ENCODE data around the gene ACSS2. TPM values are rescaled to one million over a fixed set of nuclear protein-coding genes. Genes with fewer than 3 reads are reported as not detected.

The ACSS2 gene
- polyA plus RNA-seq, 3 donors: 41.7 to 43.3 (median 42.3) TPM

GRCh38 chr20:34946661-34947060, 70.2 kb downstream of the ACSS2 start:
- no peak for DNase-seq

GRCh38 chr20:34947336-34947735, 70.9 kb downstream of the ACSS2 start:
- no peak for DNase-seq

- DNase-seq: no peak
These were observed 71.6 kb downstream of the ACSS2 start for GRCh38 chr20:34948030-34948429.

DNA sequence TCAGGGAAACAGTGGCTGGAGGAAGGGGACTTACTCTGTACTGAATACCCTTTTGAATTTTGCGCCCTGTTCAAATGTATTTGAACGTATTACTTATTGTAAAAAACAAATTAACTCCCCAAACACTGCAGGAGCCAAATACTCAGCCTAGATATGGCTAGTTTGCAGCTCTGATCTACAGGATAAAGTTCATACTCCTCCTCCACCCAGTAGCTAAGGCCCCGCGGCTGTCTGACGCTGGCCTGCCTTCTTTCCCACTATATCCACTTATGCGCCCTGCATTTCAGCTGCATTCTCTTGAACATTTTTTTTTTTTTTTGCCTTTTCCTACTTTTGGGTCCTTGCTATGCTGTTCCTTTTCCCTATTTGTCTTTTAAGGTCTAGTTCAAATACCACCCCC, 72.7 kb downstream of the ACSS2 start:
- no peak for DNase-seq

DNA sequence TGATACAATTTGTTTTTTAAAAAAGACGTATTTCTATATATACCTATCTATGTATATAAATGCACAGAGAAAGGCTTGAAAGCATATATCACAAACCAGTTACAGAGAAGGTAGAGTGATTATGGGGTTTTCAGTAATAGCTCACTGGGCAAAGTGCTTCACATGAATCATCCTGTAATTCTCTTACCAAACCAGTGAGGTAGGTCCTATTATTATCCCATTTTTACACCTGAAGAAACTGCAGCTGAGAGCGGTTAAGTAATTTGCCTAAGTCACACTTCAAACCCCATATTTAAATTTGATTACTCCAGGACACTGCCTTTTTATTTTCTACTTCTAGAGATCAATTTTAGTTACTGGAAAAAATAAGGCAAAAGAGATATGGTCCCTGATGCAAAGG, 74.8 kb downstream of the ACSS2 start:
- DNase-seq: no peak

- no peak for DNase-seq
These were observed 75.2 kb downstream of the ACSS2 start for GRCh38 chr20:34951652-34952051.

DNA sequence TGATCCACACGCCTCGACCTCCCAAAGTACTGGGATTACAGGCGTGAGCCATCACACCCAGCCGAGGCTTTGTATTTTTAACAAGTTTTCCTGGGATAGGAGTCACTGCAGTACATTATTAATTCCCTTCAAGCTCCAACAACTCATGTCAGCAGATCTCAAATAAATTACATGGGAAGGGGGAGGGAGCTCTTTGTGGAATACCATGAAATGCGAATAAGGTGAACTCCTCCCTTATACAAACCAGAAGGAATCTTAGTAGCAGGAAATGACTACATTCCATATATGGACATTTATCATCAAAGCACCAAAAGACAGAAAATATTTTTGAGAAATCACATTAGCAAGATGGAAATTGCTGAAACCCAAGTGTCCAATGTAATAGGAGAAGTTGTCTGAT, 76.3 kb downstream of the ACSS2 start:
- peak; percentile 77 for DNase-seq

- no peak for DNase-seq
These were observed 77.5 kb downstream of the ACSS2 start for GRCh38 chr20:34953960-34954359.

- DNase-seq: no peak
These were observed 78.5 kb downstream of the ACSS2 start for GRCh38 chr20:34954904-34955230.

GRCh38 chr20:34955231-34956040, 79.0 kb downstream of the ACSS2 start, which contains the start of the genes GSS and MYH7B:
Gene GSS, minus strand, starts transcription at chr20:34955806. Its CDS starts 3,954 bp downstream, at chr20:34951852.
Gene MYH7B, plus strand, starts transcription at chr20:34955868. Its CDS starts 22,138 bp downstream, at chr20:34978006.
- DNase-seq: peak; percentile 96

DNA sequence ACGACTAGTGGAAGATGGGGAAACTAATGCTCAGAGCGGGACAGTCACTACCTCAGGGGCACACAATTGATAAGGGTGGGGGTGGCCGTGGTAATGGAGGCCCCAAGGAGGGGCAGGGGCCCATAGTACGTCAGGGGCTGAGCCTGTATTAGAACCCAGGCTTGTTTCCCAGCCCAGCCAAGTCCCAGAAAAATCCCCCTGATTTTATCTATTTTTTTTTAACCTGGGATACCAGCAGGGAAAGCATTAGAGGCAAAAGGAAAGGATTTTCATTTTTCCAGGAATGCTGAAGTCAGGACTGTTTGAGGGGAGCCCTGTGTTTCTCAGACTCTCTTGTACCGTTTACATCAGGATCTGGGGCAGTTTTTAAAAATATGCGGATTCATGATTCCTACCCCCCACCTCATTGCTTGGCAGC, 79.6 kb downstream of the ACSS2 start:
- DNase-seq: no peak

- DNase-seq: peak; percentile 35
These were observed 80.5 kb downstream of the ACSS2 start for GRCh38 chr20:34956751-34957472.

DNA sequence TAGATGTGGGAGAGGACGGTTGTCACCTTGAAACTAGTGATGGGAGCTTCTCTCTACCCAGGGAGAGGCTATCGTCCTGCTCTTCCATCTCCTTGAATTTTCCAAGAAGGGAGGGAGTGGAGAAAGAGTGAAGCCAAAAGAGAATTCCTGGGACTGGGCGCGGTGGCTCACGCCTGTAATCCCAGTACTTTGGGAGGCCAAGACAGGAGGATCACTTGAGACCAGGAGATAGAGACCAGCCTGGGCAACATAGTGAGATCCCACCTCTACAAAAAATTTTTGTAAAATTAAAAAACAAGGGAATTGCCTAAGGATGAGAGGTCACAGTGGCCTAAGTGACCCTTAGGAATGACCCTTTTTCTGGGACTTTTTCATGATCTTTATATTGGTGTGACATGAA, 88.1 kb downstream of the ACSS2 start:
- no peak for DNase-seq

DNA sequence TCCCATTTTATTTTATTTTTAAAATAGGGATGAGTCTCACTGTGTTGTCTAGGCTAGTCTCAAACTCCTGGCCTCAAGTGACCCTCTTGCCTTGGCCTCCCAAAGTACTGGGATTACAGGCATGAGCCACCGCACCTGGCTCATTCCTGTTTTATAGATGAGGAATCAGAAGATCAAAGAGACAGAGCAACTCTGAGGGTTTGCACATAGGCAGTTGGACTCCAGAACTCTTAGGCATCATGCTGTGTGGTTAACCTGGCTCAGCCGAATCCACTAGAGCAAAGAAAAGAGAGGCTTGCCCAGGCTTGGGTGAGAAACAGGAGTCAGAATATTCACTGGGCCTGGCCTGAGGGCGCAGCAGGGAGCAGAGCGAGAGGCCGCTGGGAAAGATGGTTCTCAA, 88.6 kb downstream of the ACSS2 start:
- DNase-seq: no peak

- DNase-seq: no peak
These were observed 91.0 kb downstream of the ACSS2 start for GRCh38 chr20:34967421-34967820.

DNA sequence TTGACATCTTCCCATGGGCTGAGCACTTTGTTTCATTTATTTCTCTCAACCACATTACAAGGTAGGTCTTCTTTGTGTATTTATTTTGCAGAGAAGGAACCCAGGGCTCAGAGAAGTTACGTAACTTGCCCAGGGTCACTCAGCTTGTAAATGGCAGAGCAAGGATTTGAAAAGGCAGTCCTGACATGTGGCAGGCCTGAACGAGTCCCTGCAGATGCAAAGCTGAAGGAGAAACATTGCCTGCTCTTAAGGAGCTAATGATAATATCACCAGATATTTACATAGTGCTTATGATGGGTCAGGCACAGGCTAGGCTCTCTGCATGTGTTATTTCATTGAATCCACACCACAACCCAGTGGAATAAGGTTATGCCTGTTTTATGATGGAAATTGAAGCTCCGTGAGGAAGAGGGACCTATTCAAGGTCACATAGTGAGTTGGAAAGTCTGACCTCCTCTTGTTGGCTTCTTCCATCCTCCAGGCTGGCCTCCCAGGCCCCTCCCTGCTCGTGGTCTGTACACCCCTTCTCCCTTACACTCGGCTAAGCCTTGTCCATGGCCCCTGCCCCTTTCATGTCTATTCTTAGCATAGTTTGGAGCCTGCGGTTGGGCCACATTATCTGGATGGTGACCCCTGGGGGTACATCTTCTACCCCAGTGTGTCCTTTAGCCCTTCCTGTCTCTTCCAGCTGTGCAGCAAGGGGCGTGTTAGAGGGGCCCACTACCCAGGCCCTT, 91.8 kb downstream of the ACSS2 start:
- DNase-seq: no peak

DNA sequence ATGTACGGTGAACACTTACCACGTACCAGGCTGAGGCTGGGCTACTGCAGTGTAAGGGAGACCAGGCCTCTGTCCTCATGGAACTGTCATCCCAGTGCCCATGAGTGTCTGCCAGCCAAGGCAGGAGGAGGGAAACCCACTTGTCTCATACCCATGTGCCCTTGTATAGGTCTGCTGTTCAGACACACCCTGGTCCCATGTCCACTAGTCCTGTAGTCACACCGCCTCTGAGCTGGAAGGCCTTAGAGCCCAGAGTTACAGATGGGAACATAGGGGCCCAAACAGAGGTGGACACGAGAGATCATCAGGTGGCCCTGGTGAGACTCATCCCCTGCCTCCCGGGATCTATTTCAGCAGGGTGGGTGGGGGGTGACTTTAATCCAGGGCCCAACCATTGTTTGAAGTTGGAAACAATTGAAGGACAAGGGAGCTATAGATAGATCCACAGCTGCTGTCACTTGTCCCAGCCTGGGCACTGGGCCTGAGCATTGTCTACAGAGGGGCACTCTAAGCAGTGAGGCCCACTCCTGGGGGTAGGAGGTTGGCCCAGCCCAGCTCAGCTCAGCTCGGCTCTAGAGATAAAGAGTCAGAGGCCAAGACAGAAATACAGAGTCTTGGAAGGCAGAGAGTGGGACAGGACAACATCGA, 93.9 kb downstream of the ACSS2 start:
- no peak for DNase-seq

DNA sequence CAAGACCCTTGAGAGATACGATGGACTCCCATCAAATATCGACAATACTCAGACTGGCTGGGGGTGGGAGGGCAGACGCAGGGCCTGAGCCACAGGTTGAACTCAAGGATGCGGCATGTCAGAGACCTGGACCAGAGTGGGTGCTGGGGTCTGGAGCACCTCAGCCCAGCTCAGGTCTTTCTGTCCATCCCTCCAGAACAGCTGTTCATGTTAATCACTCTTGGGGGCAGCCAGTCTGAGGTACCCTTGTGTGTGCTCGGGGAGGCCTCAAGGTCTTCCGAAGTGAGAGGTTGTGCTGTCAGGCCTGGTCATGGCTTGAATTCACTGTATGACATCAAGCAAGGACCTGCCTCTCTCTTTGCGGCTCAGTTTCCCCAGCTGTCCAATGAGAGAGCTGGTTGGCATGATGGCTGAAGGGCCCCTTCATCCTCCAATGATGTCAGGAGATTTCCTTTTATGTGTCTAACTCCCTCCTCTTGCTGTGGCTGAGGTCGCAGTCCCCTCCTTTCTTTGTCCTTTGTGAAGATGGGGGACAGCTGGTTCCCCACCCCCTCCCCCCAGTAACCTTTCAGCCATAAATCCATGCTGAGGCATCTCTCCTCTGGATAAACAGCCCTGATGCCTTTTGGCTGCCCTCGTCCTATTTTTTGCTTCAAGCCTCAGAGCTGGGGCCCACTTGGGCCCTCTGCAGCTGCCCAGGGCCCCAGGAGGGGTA, 94.6 kb downstream of the ACSS2 start:
- DNase-seq: no peak

DNA sequence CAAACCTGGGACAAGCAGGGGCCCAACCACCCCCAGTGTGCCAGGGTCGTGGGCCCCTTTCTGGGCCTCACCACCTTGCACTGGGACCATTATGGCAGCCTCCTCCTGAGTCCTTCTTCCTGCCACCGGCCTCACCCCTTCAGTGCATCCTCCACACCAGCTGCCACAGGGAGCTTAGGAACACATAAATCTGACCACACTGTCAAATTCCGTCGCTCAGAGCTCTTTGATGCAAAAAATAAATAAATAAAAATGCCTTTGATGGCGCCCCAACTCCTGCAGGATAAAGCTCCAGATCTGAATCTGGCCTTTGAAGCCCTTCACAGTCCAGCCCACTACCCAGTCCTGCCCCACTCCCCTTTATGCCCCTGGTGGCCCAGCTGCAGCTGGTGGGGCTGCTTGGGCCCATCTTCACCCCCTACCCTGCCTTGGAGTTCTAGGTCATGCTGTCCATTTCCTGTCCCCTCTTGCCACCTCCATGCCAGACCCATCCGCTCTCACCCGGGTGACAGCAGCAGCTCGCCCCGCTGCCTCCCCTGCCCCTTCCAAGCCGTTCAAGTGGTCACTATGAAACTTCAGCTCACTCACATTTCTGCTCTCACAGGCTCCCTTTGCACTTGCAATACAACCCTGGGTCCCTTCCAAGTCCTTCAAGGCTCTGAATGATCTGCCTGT, 95.3 kb downstream of the ACSS2 start:
- DNase-seq: no peak

GRCh38 chr20:34974246-34974645, 97.8 kb downstream of the ACSS2 start:
- no peak for DNase-seq

DNA sequence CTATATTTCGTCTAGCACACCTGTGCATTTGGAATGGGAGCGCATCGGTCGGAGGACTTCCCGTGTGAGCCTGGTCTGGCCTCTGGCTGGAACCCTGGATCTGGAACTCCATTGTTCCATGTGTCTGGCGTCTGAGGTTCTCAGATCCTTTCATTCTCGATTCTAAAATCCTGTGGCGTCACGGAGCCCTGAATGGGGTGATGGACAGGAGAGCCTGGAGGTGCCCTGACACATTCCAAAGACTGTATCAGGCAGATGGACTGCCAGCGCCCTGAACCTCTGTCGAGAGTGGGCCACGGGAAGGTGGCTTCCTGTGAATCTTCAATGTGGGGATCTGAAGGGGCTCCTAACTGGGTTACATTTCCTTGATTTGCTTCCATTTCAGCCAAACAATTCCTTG, 99.9 kb downstream of the ACSS2 start:
- no peak for DNase-seq

Measured in renal pelvis (tissue), 4 donors.